Stromal cell of bone marrow (primary cell): ENCODE results near the gene FIBP.

Experiments
- DNase-seq: peaks from one replicate; pipeline ENCODE4 v3.0.0-alpha.2; 2012; ENCODE audit warnings: low read depth

FIBP gene

GRCh38 chr11:65888163-65888814, at the start of gene FIBP:
Gene FIBP (minus strand): TSS chr11:65888471. CDS start chr11:65888418, 53 bp downstream.
- peak; percentile 94 for DNase-seq

- DNase-seq: no peak
These were observed 49.5 kb upstream of the FIBP start for GRCh38 chr11:65937766-65938165.

- no peak for DNase-seq
These were observed 45.7 kb upstream of the FIBP start for GRCh38 chr11:65934014-65934413.

GRCh38 chr11:65932558-65932919, 44.3 kb upstream of the FIBP start:
- no peak for DNase-seq

GRCh38 chr11:65931773-65932557, 43.7 kb upstream of the FIBP start:
- DNase-seq: no peak

GRCh38 chr11:65928667-65929066, 40.4 kb upstream of the FIBP start:
- no peak for DNase-seq

GRCh38 chr11:65927904-65928397, 39.7 kb upstream of the FIBP start:
- no peak for DNase-seq

GRCh38 chr11:65925397-65925796, 37.1 kb upstream of the FIBP start:
- no peak for DNase-seq

GRCh38 chr11:65922565-65922964, 34.3 kb upstream of the FIBP start:
- no peak for DNase-seq

GRCh38 chr11:65921876-65922275, 33.6 kb upstream of the FIBP start:
- DNase-seq: no peak

- DNase-seq: no peak
These were observed 32.8 kb upstream of the FIBP start for GRCh38 chr11:65921033-65921555.

- no peak for DNase-seq
These were observed 32.1 kb upstream of the FIBP start for GRCh38 chr11:65920372-65920802.

GRCh38 chr11:65919573-65920371, 31.5 kb upstream of the FIBP start:
- DNase-seq: no peak

GRCh38 chr11:65919141-65919572, 30.9 kb upstream of the FIBP start, which contains the start of gene DRAP1:
Gene DRAP1 (plus strand): TSS chr11:65919426. CDS start chr11:65919502, 76 bp downstream.
- DNase-seq: peak; percentile 97

GRCh38 chr11:65918211-65919140, 30.2 kb upstream of the FIBP start, which contains the start of gene C11orf68:
Gene C11orf68 (minus strand): TSS chr11:65919062. CDS start chr11:65919031, 31 bp downstream.
- DNase-seq: no peak

- no peak for DNase-seq
These were observed 29.4 kb upstream of the FIBP start for GRCh38 chr11:65917434-65918210.

GRCh38 chr11:65917077-65917433, 28.8 kb upstream of the FIBP start:
- no peak for DNase-seq

- DNase-seq: no peak
These were observed 28.1 kb upstream of the FIBP start for GRCh38 chr11:65916391-65916790.

- DNase-seq: peak; percentile 96
These were observed 27.6 kb upstream of the FIBP start for GRCh38 chr11:65915821-65916251.
